GM12891 (cell line): ENCODE results near the gene ELFN1.

Source experiments
- POLR2A ChIP-seq: IDR thresholded peaks from 2 replicates; pipeline ENCODE4 v1.6.1; 2011; ENCODE audit warnings: low read depth, low read length, control low read depth
- POLR2AphosphoS5 ChIP-seq: IDR thresholded peaks from 2 replicates; pipeline ENCODE4 v1.6.1; 2011; ENCODE audit warnings: low read depth, low read length, control low read depth
- POU2F2 ChIP-seq: IDR thresholded peaks from 2 replicates; pipeline ENCODE4 v1.6.1; 2011; ENCODE audit warnings: low read depth, mild to moderate bottlenecking, control low read depth, low read length, moderate library complexity
- TAF1 ChIP-seq: IDR thresholded peaks from 2 replicates; pipeline ENCODE4 v1.6.1; 2011; ENCODE audit warnings: low read depth, low read length, control low read depth

GRCh38 chr7:1725199-1725690, 55.2 kb downstream of the ELFN1 start:
- no peak for TF ChIP-seq POU2F2
- no peak for TF ChIP-seq POLR2AphosphoS5
- TF ChIP-seq POLR2A, result no peak
- no peak for TF ChIP-seq TAF1
